ENCODE measurements around the gene NCAM1.
A peak's percentile ranks its signal among the peaks of the same experiment; 100 is the strongest.

The NCAM1 gene

DNA sequence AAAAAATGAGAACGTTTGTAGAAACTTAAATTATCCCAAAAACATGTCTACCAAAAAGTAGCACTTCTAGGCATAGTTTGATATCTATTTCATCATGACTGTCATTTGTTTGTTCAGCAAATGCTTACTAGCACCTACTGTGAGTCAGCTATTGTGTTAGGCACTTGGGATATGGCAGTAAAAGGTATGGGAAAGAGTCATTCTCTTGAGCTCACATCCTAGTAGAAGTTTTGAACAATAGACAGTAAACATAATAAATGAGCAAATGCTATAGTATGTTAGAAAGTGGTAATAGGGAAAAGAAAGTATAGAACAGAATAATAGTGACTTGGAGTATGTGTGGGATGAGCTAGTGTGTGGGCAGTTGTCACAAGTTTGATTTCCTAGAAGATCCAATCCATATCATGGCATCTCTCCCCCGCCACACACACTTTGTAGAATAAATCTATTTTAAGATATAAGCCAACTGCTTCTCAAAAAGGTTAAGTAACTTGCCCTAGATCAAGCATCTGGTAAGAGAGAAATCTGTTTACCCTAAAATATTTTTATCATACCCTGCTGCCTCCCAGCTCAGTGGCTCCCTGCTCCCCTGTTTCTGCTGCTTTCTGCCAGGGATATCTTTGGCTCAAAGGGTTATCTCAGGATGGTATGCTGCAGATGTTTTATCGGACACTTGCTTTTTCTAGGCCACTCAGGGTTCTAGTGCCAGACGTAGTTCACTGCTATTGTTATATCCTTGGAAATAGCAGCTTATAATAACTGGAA, 129.7 kb downstream of the NCAM1 start:
- DNase-seq = no peak

DNA sequence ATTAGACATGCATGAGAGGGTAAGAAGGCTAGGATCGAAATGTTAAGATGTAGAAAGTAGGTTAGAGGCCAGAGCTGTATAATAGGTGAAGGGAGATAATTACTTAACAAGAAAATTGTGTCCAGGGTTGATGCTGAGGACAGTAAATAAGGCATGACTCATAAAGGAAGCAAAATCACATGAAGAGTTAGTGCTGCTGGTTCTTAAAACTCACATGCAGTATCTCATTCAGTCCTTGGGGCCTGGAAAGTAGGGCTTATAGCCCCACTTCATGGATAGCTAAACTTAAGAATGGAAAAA, 130.2 kb downstream of the NCAM1 start:
- no peak for DNase-seq

DNA sequence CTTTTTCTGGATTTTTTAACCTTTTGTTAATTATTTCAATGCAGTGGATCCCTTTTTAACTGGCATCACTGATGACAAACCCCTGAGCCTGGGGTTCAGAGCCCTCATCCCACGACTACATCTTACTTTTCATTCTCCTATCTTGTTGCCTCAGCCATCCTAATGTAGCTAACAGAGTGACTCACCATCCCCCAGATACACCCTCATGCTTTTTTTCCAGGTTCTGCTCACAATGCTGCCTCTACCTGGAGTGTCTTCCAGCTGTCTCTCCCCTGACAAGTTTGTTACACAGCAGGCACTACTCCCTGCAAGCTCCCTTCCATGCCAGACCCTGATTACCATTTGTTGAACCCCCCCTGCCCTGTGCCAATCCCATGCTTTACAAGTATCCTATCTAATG, 135.4 kb downstream of the NCAM1 start:
- DNase-seq = no peak

DNA sequence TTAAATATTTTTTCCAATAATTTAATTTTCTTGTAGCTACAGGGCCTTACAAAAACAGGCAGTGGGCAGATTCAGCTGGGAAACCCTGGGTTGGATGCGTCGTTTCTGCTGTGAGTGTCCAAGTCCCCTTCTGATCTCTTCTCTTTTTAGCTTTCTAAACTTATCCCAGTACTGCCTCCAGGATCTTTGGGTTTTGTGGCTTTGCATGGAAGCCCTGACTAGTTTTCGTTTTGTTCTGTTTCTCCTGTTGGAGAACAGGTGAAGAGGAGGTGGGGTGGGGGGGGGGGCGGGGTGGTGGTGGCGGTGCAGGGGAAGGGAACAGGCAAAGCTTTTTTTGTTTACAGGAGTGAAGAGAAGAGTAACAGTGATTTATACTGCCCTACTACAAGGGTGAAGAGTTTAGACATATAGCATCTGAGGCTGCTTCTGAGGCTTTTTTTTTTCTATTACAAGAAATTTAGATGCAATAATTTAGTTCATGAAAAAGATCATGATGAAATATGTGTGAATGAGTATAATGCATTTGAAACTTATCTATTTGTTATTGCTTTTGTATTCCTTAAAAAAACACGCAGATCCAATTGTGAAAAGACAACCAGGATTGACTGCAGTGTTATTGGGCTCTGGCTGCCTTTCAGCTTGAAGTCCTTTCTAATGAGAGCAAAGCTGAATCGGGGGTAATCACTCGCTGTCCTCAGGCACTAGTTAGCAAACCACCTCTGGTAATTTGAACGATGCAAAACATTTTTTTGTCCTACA, 142.9 kb downstream of the NCAM1 start:
- no peak for DNase-seq

DNA sequence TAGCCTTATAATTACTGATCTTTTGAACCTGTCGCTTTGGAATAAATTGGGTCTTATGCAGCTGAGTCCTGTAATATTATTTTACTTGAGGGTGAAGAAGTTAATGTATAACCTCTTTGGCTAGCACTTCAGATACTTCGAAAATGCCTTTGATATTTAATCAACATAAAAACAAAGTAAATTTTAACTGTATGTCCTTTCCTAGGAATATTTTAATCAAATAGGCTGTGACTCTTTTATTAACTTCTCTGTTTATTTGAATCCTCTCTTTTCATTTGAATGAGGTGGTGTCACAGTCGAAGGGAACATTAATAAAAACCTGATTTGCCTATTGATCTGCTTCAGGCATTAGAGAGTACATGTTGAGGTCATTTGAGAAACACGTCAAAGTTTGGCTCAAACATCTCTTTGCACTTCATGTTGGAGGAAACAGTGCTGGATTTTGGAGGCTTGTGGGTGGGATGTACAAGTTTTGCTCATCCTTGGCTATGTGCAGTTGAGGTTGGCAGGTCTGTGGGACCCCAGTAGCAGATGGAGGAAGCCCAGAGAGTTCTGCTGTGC, 143.6 kb downstream of the NCAM1 start:
- no peak for DNase-seq

DNA sequence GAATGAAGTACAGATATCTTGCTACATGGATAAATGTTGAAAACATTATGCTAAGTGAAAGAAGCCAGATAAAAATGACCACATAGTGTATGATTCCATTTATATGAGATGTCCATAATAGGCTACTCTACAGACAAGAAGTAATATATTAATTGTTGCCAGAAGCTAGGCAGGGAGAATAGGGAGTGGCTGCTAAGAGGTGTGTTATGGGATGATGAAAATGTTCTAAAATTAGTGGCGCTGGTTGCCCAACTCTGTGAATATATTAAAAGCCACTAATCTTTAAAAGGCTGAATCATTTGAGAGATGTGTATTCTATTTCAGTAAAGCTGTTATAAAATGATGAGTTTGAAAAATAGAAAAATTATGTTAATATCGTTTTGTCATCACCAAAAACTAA, 144.4 kb downstream of the NCAM1 start:
- DNase-seq = no peak

DNA sequence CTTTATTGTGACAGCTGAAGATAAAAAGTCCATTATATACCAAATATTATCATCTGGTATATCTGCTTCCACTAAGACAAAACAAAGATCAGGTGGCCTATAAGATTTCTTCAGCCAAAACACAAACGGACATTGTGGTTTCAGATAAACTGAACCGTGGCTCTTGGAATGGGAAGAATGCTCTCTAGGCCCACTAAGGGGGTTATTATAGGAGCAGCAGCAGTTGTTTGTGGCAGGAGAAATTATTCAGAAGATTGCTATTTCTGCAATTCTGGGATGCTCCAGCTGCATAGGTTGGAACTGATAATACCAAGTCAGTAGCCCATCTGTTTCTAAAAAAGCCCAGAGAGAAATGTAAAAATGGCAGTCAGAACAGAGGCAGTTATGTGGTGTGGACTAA, 145.3 kb downstream of the NCAM1 start:
- DNase-seq = peak; percentile 41

DNA sequence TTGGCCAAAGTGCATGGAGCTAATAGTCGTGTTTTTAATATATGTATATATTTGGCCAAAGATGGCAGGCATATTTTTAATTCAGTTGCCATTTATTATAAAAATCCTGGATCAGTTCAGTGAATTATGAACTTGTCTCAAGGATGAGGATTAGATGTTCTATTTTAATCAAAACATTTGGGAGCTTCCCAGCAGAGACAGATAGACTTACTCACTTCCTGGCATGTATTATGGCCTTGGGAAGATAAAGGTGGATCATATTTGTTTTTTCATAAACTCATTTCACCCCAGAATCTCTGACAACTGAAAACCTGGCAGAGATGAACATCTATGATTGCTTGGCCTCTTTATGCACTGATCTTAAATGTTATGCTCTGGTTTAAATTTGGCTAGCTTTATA, 148.8 kb downstream of the NCAM1 start:
- no peak for DNase-seq

DNA sequence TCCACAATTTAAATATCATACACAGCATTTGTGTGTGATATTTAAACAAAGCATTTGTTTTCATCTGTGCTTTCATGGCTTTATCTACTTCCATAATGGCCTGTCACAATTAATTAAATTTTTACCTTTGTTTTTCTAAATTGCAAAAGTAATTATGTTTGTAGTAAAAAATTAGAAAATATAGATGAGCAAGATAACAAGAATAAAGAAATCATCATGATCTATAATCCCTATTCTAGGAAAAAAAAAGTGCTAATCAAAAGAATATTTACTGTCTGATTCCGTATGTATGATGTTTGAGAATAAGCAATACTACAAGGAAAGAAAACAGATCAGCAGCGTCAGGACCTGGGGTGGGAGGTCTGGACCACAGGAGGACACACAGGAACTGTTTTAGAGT, 149.9 kb downstream of the NCAM1 start:
- DNase-seq = no peak

DNA sequence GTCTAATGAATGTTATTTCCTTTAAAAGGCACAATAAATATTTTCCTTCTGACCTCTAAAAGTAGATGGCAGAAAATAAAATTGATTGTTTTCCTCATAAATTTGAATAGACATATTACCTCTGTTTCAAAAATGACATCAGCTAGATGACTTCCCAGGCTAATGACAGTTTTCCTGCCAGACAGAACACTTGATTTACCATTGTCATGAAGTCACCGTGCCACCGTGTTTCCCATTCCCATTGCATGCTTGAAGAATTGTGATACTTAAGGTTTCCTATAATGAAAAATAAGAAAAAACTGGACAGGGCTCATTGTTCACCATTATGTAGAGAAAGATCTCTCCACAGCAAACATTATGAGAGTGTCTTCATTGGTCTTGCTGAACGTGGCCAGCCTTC, 151.1 kb downstream of the NCAM1 start:
- DNase-seq = no peak

DNA sequence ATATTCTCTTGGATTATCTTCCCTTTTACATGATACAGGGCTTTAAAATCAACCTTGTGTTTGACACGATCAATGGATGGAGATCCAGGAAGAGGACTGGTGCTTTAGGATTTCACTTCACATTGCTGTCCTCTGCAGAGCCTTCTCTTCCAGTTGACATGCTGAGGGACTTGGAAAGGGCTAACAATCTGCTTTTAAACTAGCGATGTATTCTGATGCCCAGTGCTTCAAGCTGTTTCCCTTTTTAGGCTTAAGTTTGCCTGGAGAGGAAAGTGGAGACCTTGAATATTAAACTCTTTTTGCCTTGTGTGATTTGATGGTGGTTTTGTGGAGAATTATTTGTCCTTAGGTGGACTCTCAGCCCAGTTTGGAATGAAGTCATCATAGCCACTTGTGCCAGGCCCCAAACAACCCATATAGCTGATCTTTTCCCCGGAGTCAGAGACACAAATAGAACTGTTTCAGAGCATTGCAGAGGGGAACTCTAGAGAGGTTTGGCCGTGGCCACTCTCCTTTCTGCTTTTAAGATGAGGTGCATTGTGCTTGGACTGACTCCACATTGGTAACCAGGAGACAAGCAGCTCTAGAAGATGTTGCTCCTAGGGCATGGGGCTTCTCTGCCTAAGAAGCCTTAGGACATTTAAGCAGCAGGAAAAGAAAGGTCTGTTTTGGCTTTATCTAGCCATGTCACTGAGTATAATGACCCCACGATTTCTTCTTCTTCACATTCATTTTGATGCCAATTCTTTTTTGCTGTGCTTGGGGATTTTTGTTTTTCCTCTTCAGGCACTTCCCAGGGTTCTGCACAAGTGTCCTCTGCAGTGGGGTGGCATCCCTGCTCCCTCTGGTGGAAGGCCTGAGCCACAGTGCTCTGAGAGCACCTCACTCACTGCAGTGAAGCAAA, 152.8 kb downstream of the NCAM1 start:
- DNase-seq = no peak

DNA sequence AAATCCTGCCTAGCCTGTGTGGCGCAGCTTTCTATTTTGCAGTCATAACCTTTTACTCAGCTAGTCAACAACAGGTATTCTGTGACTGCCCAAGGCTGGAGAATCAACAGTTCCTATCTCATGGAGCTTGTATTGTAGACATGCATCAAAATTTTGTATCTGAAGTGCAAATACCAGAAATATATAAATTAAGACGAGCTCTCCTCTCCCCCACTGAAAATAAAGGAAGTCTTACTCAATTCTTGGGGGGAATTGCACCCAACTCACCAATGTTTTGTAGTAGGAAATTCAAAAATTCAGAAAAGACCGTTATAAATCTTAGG, 153.4 kb downstream of the NCAM1 start:
- no peak for DNase-seq

DNA sequence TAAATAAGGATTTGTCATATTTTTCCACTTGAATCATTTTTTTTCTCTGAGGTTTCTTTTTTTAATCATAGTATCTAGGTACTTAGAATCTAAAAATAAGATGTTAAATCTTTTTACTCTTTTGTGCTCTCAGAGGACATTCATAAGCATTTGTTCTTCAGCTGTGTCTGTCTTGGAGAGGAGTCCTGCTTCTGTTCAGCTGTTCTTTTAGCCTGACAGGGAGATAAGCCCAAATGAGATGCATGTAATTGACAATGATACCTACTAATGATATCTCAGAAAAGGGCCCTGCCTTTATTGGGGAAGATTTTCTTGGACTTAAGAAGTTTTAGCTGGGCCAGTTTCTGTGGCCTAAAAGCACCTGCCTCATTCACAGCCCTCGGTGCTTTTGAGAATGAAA, 156.9 kb downstream of the NCAM1 start:
- DNase-seq = no peak

DNA sequence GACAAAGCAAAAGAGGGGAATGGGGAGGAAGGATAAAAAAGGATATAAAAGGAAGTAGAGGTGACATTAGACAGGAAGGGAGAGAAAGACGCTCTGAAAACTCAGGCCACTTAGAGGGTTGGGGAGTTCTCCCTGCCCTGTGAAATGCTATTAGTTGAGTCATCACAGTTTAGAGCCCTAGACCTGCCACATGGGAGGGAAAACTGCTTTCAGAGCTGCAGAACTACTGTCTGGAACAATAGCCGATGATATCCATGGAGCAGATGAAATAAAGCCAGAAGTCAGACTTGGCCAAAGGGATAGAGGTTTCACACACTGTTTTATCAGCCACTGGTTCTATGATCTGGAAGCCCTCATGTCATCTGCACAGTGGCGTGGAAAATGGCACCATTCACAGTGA, 157.9 kb downstream of the NCAM1 start:
- no peak for DNase-seq

DNA sequence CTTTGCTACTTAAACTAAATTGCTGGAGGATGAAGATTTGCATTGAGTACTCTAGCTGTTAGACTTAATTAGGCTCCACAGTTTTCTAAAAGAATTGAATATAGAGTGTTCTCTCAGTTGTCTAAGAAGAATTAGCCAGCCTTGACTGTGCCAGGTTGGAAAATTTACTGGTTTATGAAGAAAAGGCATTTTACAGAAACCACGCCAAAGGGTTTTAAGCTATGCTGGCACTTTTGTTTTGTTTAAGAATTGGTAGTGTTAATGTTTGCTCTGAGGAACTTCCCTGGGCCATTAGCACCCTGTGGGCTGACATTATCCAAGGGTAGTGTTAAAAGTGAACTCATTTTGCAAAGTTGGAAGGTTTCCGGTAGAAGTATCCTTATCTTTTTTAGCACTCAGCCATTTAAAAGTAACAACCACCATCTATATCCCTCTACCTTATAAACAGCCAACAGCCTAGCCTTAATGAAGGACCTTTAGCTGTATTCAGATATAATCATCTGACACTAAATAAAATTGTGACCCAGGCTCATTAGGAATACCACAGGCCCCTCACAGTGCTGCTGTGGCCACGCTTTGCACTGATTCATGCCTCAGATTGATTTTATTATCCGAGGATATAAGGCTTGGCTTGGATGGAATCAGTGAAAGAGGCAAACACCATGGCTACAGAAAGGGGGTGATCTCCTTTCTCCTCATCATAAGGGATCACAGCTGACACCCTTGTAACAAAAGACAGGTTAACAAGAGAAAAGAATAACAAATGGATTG, 158.9 kb downstream of the NCAM1 start:
- no peak for DNase-seq

- DNase-seq = no peak
Measured at GRCh38 chr11:113121746-113122145, 160.5 kb downstream of the NCAM1 start.

GRCh38 chr11:113124006-113124405, 162.8 kb downstream of the NCAM1 start:
- no peak for DNase-seq

DNA sequence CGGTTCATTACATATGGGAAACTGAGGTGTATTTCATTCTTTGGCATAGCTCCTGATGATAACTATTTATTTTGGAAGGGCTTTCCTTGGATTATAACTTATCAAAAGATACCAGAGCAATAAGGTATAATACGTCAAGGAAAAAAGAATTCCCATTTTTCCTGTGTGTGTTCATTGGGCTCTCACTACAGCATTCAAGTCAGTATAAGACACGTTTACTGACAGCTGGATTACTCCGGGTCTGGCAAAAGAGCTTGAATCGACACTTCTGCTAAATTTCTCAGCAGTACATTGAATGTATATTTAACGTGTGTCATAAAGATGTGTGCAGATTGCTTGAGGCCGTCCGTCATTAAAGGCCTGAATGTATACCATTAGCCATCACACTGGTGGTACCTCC, 163.4 kb downstream of the NCAM1 start:
- no peak for DNase-seq

DNA sequence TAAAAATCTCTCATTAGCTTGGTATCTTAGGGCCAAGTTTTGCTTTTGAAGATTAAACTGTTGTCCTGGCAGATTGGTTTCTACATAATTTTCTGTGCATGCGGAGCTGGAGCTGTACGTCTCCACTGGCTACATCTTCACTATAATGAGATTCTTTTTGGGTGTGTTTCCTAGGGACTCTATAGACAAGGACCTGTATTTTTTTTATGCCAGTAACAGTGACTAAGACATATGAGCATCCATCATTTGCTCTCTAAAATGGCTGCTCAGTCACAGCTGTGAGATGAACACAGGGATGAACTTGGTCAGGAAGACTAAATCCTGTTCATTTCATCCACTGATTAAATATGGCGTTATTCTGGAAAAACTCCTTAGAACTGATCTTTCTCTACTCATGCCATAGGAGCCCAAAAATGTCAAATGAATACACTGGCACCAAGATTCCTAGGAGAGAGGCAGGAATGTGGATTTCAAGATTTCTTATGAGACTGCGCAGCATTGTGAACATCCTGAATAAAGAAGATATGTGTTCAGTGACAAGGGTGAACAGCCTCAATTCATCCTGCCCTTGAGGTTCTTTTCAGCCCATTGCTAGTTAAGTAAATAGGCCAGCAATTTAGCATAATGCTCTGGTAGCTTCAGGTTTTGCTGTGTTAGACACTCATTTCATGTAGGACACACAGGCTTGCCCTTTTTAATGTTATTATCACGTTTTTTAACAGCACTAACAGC, 168.2 kb downstream of the NCAM1 start:
- DNase-seq = no peak

DNA sequence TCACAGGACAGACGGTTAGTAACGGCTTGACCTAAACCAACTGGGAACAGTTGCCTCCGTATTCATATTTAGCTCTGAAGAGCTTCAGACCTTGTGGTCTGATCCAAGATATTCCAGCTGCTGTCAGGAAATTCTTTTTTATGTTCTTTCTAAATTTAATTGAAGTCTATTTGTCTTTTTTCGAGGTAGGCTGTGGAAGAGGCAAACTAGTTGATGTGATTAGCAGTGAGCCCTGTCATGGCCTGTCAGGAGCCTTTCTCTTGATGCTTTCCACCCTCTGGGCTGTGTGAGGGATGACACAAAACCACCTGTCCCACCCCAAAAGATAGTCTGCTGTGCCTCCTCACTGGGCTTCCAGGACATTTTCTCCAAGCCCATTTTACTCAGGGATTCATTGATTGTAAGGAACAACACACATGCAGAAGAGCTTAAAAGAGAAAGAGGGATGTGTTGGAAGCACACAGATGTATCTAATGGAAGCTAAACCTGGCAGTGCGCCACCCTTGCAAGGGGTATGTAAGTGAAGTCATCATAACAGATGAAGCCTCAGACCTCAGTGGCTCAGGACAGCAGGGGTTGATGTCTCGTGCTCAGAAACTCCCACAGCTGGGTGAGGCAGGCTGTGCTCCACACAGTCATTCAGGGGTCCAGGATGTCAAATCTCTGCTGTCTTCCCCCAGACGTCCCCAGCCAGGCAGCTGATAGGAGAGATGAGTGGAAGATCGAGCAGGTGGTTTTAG, 170.0 kb downstream of the NCAM1 start:
- DNase-seq = no peak

DNA sequence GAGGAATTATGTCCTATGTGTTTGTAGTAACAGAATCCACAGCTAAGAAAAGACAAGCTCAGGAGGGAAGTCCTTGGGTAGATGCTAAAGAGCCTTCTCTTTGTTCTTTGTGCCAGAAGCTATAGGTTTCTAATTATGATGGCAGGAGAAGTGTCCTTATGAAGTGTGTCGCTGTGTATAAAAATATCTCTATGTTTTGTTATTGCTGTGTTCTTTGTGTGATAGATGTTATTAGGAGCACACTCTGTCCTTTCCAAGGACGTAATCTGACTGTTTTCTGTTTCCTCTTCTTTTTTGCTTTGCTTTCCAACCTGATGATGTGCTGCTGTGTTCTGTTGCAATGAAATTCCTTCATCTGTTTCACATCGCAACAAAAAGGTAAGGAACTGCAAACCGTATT, 171.9 kb downstream of the NCAM1 start:
- DNase-seq = no peak

All from NCI-H226 (cell line).